Left ventricle myocardium inferior (tissue), 1 donor: Measurements from ENCODE around the gene TFB1M. TPM values are rescaled to one million over a fixed set of nuclear protein-coding genes. Genes with fewer than 3 reads are reported as not detected.

Experiments
- DNase-seq: peaks from one replicate; pipeline ENCODE4 v3.0.0-alpha.2; 2020
- H3K27ac ChIP-seq: fragments of 200-600 bp; replicated peaks from 2 replicates; pipeline ENCODE4 v1.8.0; 2021
- H3K27me3 ChIP-seq: fragments of 200-600 bp; 2 replicates; pipeline ENCODE4 v1.8.0; 2021; ENCODE audit warnings: low read depth
- H3K36me3 ChIP-seq: fragments of 200-600 bp; 2 replicates; pipeline ENCODE4 v1.8.0; 2021
- H3K4me1 ChIP-seq: fragments of 200-600 bp; 2 replicates; pipeline ENCODE4 v1.8.0; 2021
- H3K4me3 ChIP-seq: fragments of 200-600 bp; 2 replicates; pipeline ENCODE4 v1.8.0; 2021; ENCODE audit warnings: mild to moderate bottlenecking, moderate library complexity
- H3K9me3 ChIP-seq: fragments of 200-600 bp; replicated peaks from 2 replicates; pipeline ENCODE4 v1.8.0; 2021
- CTCF ChIP-seq: fragments of 200-600 bp; IDR thresholded peaks from 2 replicates; pipeline ENCODE4 v1.8.0; 2021; ENCODE audit warnings: antibody characterized with exemption, mild to moderate bottlenecking, borderline replicate concordance
- intact Hi-C: fragments of 100-400 bp; cut with micrococcal nuclease; formaldehyde crosslinking; loops from one replicate; pipeline ENCODE4 v1.11.0; 2022
- total RNA-seq: library from RNA; stranded (reverse); fragmentation: NEBNext Ultra II Directional; extraction: Animal tissue kit (Norgen Biotek cat#: 25700); gene quantifications from one replicate; pipeline ENCODE4 v1.2.1, GENCODE V29; 2021
- donor health status: DM: no; HTN: yes; CAD: no; lungs with severe emphysema.

Gene TFB1M
- total RNA-seq, 1 donor from 2014 or later: 18.8 TPM

- Histone ChIP-seq H3K36me3 (peaks cover 21% of the 10 kb centered on the region), H3K27me3 (no peaks in the 10 kb centered on the region), H3K4me1 (peaks cover 29% of the 10 kb centered on the region), H3K9me3 (no peaks in the 10 kb centered on the region), H3K27ac (no peak overlapping the region), H3K4me3 (no peak overlapping the region)
- no peak for DNase-seq
- peak; percentile 73 for TF ChIP-seq CTCF
- intact Hi-C loops: no loop called here
These were observed 66.0 kb downstream of the TFB1M start for GRCh38 chr6:155248008-155249001.

GRCh38 chr6:155247618-155248007 lies 66.7 kb downstream of the TFB1M start:
- DNase-seq: no peak
- intact Hi-C loops: no loop called here
- Histone ChIP-seq H3K4me1 (peaks cover 22% of the 10 kb centered on the region), H3K27ac (no peak overlapping the region), H3K9me3 (no peaks in the 10 kb centered on the region), H3K27me3 (no peaks in the 10 kb centered on the region), H3K4me3 (no peak overlapping the region), H3K36me3 (peaks cover 15% of the 10 kb centered on the region)
- no peak for TF ChIP-seq CTCF

- Histone ChIP-seq H3K27me3 (no peaks in the 10 kb centered on the region), H3K36me3 (peaks cover 8% of the 10 kb centered on the region), H3K27ac (no peak overlapping the region), H3K9me3 (no peaks in the 10 kb centered on the region), H3K4me1 (peaks cover 17% of the 10 kb centered on the region), H3K4me3 (no peak overlapping the region)
- TF ChIP-seq CTCF: no peak
- intact Hi-C loops: no loop called here
- no peak for DNase-seq
These were observed 67.5 kb downstream of the TFB1M start for GRCh38 chr6:155246825-155247224.

- no peaks in the 10 kb centered on the region for H3K27me3 ChIP-seq
- no peaks in the 10 kb centered on the region for H3K9me3 ChIP-seq
- TF ChIP-seq CTCF: no peak
- H3K36me3 ChIP-seq: peaks cover 4% of the 10 kb centered on the region
- no peak overlapping the region for H3K27ac ChIP-seq
- no peak overlapping the region for H3K4me3 ChIP-seq
- DNase-seq: no peak
- peaks cover 7% of the 10 kb centered on the region for H3K4me1 ChIP-seq
- intact Hi-C loops: no loop called here
These were observed 68.5 kb downstream of the TFB1M start for GRCh38 chr6:155245831-155246230.

GRCh38 chr6:155245193-155245592 lies 69.1 kb downstream of the TFB1M start:
- peaks cover under 1% of the 10 kb centered on the region for H3K4me1 ChIP-seq
- H3K9me3 ChIP-seq: no peaks in the 10 kb centered on the region
- H3K4me3 ChIP-seq: no peak overlapping the region
- H3K36me3 ChIP-seq: no peaks in the 10 kb centered on the region
- no peaks in the 10 kb centered on the region for H3K27me3 ChIP-seq
- TF ChIP-seq CTCF: no peak
- intact Hi-C loops: no loop called here
- no peak overlapping the region for H3K27ac ChIP-seq
- no peak for DNase-seq
